PC-3 (cell line): ENCODE data around the gene REG3A. TPM values are rescaled to one million over a fixed set of nuclear protein-coding genes. Genes with fewer than 3 reads are reported as not detected.

Experiments used
- ATAC-seq: fragments of 200-7000 bp; cut with Tn5 transposase; 2 replicates; pipeline ENCODE4 v1.9.1; 2020; ENCODE audit warnings: mild to moderate bottlenecking, moderate library complexity
- BruUV-seq: library from RNA; stranded (reverse); fragments of 400-500 nt; replicated peaks from 2 replicates; lab custom pipeline; 2021; lab: Mats Ljungman, UMichigan
- CTCF ChIA-PET: fragments of 300-600 bp; sonication (Branson Sonifier 250); formaldehyde crosslinking; loops from one replicate; lab custom pipeline; 2022; ENCODE audit warnings: antibody characterized with exemption; lab: Charles Lee
- POLR2A ChIA-PET: fragments of 300-600 bp; sonication (Branson Sonifier 250); formaldehyde crosslinking; loops from one replicate; lab custom pipeline; 2022; ENCODE audit warnings: antibody characterized with exemption; ENCODE audit not compliant: unreplicated experiment; lab: Charles Lee
- DNase-seq: peaks from one replicate; pipeline ENCODE4 v3.0.0-alpha.2; 2015
- H2AFZ ChIP-seq: fragments of 300-600 bp; sonication (generic); 2 replicates; pipeline ENCODE4 v1.6.0; 2016; ENCODE audit warnings: antibody characterized with exemption, low read length
- H3F3A ChIP-seq: fragments of 300-600 bp; sonication (generic); one replicate; pipeline ENCODE4 v1.6.0; 2017; ENCODE audit warnings: antibody characterized with exemption, low read length, control low read depth, mild to moderate bottlenecking; ENCODE audit not compliant: unreplicated experiment
- H3K27ac ChIP-seq: fragments of 300-600 bp; sonication (generic); 2 replicates; pipeline ENCODE4 v1.5.1; 2016; ENCODE audit warnings: mild to moderate bottlenecking, low read length
- H3K27me3 ChIP-seq: fragments of 300-600 bp; sonication (generic); 2 replicates; pipeline ENCODE4 v1.6.1; 2016; ENCODE audit warnings: low read length, mixed read lengths
- H3K36me3 ChIP-seq: fragments of 300-600 bp; sonication (generic); 2 replicates; pipeline ENCODE4 v1.6.1; 2016; ENCODE audit warnings: low read depth, mixed run types, low read length, mixed read lengths
- H3K4me1 ChIP-seq: fragments of 300-600 bp; sonication (generic); 2 replicates; pipeline ENCODE4 v1.5.1; 2016; ENCODE audit warnings: low read length; ENCODE audit not compliant: insufficient read depth
- H3K4me2 ChIP-seq: fragments of 300-600 bp; sonication (generic); 2 replicates; pipeline ENCODE4 v1.6.0; 2016; ENCODE audit warnings: low read length
- H3K4me3 ChIP-seq: fragments of 300-600 bp; sonication (generic); 2 replicates; pipeline ENCODE4 v1.5.1; 2016; ENCODE audit warnings: mild to moderate bottlenecking, low read length, mixed read lengths
- H3K79me2 ChIP-seq: fragments of 300-600 bp; sonication (generic); 2 replicates; pipeline ENCODE4 v1.6.1; 2017; ENCODE audit warnings: low read length, mixed read lengths
- H3K9ac ChIP-seq: fragments of 300-600 bp; sonication (generic); 2 replicates; pipeline ENCODE4 v1.6.0; 2016; ENCODE audit warnings: mild to moderate bottlenecking, low read length
- H3K9me2 ChIP-seq: fragments of 300-600 bp; sonication (generic); replicated peaks from 2 replicates; pipeline ENCODE4 v1.6.1; 2016; ENCODE audit warnings: mixed run types, low read length, mixed read lengths
- H3K9me3 ChIP-seq: fragments of 300-600 bp; sonication (generic); 2 replicates; pipeline ENCODE4 v1.6.1; 2016; ENCODE audit warnings: low read length, mixed read lengths
- H4K20me1 ChIP-seq: fragments of 300-600 bp; sonication (generic); 2 replicates; pipeline ENCODE4 v1.6.1; 2016; ENCODE audit warnings: low read length, mixed read lengths
- EZH2 ChIP-seq: fragments of 300-600 bp; sonication (generic); IDR thresholded peaks from one replicate; pipeline ENCODE4 v1.6.1; 2017; ENCODE audit warnings: antibody characterized with exemption, mild to moderate bottlenecking, low read length; ENCODE audit not compliant: unreplicated experiment
- EZH2phosphoT487 ChIP-seq: fragments of 300-600 bp; sonication (generic); IDR thresholded peaks from 2 replicates; pipeline ENCODE4 v1.6.1; 2018; ENCODE audit warnings: mild to moderate bottlenecking, antibody characterized with exemption, low read length, borderline replicate concordance
- intact Hi-C: fragments of 100-400 bp; cut with micrococcal nuclease; formaldehyde crosslinking; loops from 2 replicates; pipeline ENCODE4 v1.9.0; 2023
- total RNA-seq: library from RNA; depleted of rRNA; stranded (reverse); fragments of >200 nt; gene quantifications from 2 replicates; pipeline ENCODE4 v1.2.3, GENCODE V29; 2014; rRNA removed
- TF ChIP-seq, protein P1 (sequence below): fragments of 300-600 bp; sonication (generic); conservative IDR thresholded peaks from 2 replicates; pipeline ENCODE4 v1.5.1; 2017; ENCODE audit warnings: antibody characterized with exemption, low read depth, mild to moderate bottlenecking, low read length

Gene REG3A
- total RNA-seq, 1 experiment from 2014 or later: not detected

DNA sequence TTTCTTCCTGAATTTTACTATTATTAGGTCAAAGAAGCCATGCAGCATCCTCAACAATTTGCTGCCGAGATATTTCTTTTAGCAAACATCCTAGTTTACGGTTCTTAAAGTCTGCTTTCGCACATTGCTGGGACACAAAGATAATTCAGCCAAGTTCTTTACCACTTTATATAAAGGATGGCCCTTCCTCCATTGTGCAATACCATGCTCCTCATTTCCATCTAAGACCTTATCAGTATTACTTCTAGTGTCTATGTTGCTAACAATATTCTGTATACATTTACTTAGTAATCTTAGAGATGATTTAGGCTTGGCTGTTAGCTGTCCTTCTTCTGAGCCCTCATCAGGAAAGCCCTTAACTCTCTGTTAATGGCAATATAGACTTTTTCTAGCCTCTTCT is 47.3 kb downstream of the REG3A start:
- intact Hi-C loops: no loop called here
- ATAC-seq (no peak), DNase-seq (no peak)
- H3F3A ChIP-seq: no peaks in the 10 kb centered on the region
- H4K20me1 ChIP-seq: no peaks in the 10 kb centered on the region
- CTCF ChIA-PET: no interaction called here
- H2AFZ ChIP-seq: no peak overlapping the region
- no peaks in the 10 kb centered on the region for H3K4me1 ChIP-seq
- TF ChIP-seq, protein P1, sequence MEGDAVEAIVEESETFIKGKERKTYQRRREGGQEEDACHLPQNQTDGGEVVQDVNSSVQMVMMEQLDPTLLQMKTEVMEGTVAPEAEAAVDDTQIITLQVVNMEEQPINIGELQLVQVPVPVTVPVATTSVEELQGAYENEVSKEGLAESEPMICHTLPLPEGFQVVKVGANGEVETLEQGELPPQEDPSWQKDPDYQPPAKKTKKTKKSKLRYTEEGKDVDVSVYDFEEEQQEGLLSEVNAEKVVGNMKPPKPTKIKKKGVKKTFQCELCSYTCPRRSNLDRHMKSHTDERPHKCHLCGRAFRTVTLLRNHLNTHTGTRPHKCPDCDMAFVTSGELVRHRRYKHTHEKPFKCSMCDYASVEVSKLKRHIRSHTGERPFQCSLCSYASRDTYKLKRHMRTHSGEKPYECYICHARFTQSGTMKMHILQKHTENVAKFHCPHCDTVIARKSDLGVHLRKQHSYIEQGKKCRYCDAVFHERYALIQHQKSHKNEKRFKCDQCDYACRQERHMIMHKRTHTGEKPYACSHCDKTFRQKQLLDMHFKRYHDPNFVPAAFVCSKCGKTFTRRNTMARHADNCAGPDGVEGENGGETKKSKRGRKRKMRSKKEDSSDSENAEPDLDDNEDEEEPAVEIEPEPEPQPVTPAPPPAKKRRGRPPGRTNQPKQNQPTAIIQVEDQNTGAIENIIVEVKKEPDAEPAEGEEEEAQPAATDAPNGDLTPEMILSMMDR: no peak
- TF ChIP-seq EZH2 (no peak), EZH2phosphoT487 (no peak)
- no peaks in the 10 kb centered on the region for H3K79me2 ChIP-seq
- 0 out of 2 replicates have a peak, but pooled peaks cover 5% of the 10 kb centered on the region for H3K9me3 ChIP-seq
- H3K27ac ChIP-seq: no peak overlapping the region
- no peaks in the 10 kb centered on the region for H3K36me3 ChIP-seq
- H3K4me3 ChIP-seq: no peak overlapping the region
- no peak overlapping the region for H3K9ac ChIP-seq
- POLR2A ChIA-PET: no interaction called here
- no peak overlapping the region for H3K4me2 ChIP-seq
- H3K27me3 ChIP-seq: no peaks in the 10 kb centered on the region
- BruUV-seq: no TSS peak
- no peaks in the 10 kb centered on the region for H3K9me2 ChIP-seq

Other genes with a start within 250 kb of the REG3A start
- gene REG3G, start 134.1 kb downstream of the REG3A start, total RNA-seq: not detected in 2 replicates
- not detected in 2 replicates for gene REG1B, start 71.8 kb downstream of the REG3A start, total RNA-seq
- gene REG1A, start 39.3 kb downstream of the REG3A start, total RNA-seq: not detected in 2 replicates